GM18520 (cell line): ENCODE measurements around the gene ARID5B.
"Not testable (repeated sequence)": the region's sequence is repeated elsewhere in the genome, so short reads cannot be mapped to it uniquely, and the experiment has no call there.

Source experiments
- ATAC-seq: cut with Tn5 transposase; IDR thresholded peaks from one replicate; pipeline ENCODE4 v1.9.1; 2021; ENCODE audit not compliant: unreplicated experiment

Gene ARID5B

DNA sequence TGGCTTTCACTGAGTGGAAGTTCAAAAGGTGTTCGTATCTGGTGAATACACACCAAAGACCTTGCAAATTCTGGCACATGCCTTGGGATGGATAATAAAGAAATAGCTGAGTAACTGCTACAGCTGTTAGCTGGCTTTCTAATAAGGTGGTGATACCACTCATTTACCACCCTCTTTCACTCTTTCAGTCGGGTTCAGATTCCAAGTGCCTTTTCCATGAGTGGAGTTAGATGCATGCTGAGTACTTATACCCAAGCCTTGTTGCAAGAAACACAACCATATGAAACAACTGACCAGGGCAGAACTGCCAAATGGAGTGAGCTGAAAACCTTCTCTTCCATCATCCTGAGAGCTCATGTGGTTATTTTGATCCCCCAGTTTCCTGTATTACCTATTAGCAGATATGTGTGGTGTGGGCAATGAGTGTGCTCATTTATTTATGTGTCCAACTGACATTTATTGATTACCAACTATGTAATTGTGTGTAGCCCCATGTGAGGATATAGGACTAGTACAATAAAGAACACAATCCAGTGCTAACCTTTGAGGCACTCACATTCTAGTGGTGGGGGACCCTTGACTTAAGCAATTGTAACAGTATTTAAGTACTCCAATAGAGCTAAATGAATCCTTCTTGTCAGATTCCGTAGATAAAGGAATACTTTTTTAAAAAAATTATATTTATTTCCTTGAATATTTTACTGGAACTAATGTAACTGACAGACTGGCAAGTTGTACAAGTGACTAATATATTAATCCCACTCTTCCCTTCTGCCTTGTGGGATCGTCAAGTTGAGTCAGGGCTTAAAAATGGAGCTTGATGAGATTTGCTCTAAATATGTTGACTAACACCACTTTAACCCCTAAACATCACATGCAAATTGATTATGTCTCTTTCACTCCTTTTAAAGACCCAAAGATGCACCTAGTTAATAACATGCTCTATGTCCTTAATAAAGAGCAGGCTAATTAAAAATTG is 124.7 kb downstream of the ARID5B start:
- no peak for ATAC-seq

DNA sequence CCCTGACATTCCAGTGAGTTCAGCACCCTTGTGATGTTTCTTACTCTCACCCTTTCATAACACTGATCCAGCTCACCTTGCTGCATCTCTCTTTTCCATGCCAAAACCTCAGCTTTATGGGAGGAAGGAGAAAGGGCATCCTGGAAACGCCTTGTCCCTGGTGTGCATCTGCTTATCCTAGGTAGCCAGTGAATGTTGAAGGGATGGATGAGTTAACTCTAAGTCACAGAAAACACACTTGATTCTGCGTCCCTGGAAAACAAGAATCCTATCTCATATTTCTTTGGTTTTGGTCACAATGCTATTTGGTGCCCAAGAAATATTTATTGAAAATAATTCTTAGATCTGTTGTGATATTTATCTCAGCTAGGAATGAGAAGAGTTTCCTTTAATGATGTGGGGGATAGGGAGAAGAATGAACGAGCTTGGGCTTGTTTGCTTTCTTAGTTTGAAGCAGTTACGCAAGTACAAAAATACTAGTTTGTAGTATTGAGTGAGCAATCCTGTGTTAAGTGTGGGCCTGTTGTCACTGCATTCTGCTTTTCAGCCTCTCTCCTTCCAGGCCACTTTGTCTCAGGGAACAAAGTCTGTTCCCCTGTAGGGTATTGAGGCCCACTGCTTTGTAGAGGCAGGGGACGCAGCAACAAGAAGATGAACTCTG is 126.5 kb downstream of the ARID5B start:
- no peak for ATAC-seq

DNA sequence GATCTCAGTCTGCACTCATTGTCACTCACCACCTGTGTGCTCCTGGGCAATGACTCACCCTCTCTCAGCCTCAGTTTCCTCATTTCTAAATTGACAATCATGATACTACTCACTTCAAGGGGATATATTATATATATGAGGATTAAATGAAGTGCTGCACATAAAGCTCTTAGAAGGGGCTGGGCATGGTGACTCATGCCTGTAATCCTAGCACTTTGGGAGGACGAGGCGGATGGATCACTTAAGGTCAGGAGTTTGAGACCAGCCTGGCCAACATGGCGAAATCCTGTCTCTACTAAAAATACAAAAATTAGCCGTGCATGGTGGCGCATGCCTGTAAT is 127.0 kb downstream of the ARID5B start:
- ATAC-seq: not testable (repeated sequence)

DNA sequence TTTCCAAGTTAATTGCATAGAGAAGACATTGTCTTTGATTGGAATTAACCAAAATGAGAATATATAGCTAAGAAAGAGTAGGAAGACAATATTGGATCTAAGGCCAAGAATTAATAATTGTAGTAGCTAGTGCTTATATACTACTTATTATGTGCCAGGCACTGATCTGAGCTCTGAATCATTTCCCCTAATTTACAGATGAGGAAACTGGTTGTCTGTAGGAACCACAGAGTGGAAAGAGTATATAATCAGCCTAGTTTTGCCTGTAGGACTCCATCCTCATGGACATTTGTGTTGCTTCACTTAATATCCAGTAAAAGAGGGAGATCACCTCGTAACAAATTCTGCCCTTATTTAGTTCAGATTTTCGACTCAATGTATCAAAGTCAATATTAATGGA is 127.9 kb downstream of the ARID5B start:
- ATAC-seq: no peak

DNA sequence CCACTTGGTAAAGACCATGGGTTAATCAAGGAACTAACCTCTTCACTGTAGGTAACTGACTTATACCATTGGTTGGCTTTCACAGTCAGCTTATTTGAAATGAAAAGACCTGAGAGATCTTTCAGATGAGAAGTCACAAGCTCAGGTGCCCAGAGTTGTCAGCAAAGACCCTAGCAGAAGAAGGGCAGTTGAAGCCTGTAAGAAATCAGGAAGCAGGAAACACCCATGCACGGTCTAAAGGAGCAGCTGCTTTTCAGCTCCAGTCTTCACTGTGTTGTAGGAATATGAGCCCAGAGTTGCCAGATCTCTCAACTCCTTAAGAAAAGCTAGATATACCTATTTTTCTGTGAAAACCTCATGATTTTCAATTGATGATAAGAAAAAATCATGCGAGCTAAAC is 130.0 kb downstream of the ARID5B start:
- ATAC-seq: no peak

DNA sequence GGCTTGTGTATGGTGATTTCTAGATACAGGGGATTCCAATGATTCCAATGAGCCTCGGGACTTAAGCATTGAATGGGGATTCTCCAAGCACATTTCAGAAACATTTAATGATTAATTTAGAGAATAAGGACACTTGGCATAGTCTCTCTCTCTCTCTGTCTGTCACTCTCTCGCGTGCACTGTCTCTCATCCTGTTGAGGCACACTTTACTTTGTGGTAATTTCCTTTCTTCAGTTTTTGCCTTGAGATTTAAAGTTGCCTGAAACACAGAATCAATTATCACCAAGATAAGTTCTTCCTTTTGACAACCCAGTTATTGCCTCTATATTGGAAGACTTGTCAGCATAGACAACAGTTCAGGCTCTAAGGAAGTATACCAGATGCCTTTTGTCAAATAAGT is 131.6 kb downstream of the ARID5B start:
- ATAC-seq: no peak

DNA sequence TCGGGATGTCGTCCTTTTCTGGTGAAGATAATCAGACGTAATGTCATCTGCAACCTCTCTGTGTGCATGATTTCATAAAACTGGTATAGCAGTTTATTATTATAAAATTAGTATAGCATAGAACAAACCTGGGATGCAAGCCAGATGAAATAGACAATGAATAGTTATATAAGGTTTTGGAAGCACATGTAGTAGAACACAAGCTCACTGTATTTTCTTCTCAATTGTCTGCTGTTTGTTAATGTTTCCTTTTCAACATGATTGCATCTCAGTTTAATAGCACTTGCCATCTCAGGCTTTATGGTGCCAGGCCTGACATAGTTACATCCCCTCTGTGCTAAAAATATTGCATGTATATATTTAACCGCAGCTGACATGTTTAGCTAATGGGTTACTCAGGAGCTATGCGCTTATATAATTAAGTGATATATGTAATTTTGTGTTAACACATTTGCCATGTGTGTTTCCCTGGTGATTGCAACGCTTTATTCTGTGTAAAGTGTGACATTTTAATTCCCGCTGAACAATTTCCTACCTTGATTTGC is 132.7 kb downstream of the ARID5B start:
- no peak for ATAC-seq

DNA sequence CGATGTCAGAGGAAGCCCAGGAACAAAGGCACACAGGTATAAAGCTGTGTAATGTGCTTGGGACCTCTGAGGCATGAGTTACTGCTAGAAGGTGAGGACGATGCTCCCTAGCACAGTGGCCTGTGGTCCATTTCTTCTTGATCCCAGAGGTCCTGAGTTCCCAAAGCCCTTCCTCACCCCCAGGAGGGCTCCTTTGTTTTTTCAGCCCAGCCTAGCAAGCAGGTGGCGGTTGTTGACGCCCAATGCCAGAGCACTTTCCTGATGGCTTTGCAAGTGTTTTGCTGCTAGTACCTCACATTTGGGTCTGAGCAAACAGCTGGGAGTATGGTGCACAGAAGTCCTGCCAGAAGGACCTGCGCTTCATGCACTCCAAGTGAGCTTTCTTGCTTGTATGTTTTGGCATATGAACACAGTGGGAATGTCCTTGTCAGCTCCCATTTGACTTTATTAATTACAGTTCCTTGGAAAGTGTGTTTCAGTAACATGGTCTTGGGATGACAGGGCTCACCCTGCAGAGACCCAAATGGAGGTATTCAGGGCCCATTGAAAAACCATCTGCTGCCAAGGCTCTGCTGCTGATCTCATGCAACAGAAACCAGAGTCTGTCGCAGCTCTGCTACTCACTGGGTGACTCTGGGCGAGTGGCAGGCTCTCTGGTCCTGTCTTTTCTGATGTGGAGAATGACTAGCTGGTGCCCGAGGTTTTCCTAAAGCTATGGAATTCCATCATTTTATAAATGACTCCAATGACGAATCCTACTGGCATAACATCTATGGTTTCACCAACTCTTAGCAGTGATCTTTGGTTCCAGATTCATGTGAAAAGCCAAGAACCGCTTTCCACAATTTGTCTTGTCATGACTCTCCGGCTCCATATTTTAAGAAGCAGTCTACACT is 134.9 kb downstream of the ARID5B start:
- no peak for ATAC-seq

DNA sequence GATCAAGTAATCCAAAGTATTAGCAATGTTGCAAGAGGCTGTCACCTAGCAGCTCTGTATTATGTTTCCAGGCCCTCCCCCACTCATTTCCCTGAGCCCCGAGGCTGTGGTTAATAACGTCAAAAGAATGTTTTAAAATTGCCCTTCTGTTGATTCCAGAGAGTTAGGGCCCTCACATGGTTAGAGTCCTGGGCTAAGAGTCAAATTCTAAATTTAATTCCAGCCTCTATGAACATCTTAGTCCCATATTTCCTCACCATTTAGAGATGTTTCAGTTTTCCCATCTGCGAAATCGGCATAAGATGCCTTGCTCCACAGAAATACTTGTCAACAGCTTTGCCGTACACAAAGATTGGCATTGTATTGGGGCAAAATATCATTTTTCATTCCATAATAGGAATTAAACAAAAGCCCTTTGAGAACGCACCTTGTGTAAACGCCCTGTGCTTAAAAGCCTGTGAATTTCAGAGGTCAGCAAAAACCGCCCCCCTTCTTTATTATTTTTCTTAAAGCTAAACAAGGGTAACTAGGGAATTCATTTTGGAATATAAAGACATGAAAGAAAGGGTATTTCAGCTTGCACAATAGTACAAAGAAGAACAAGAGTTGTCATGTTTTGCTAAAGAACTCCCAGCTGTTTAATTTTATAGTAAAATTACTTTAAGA is 135.8 kb downstream of the ARID5B start:
- no peak for ATAC-seq

DNA sequence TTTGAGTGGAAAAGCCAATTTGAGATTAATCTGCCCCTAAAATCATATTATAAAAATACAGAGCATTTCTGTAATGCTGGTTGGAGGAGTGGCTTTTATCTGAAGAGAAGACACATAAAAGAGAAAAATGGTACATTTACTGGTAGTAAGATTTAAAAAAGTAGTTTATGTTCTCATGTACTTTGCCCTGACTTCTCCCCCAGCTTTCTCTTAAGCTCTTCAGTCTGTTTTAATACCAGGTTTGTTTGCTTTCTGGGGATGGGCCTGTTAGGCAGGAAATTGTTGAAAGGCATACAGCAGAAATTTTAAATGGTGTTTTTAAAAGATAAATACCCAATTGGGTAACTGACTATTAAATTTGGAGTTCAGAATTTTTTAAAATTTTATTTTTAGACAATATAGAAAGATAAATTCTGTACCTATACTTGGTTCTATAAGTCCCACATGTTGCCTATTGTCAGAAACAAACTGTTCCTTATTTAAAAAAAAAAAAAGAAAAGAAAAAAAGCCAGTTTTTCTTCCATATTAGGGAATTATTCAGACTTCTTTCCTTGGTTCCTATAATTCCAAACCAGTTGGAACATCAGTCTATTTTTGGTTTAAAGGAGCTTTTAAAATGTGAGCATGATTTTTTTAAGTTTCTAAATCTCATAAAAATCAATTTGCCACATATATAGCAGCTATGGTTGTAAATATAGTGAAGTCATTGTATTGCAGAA is 136.6 kb downstream of the ARID5B start:
- no peak for ATAC-seq

DNA sequence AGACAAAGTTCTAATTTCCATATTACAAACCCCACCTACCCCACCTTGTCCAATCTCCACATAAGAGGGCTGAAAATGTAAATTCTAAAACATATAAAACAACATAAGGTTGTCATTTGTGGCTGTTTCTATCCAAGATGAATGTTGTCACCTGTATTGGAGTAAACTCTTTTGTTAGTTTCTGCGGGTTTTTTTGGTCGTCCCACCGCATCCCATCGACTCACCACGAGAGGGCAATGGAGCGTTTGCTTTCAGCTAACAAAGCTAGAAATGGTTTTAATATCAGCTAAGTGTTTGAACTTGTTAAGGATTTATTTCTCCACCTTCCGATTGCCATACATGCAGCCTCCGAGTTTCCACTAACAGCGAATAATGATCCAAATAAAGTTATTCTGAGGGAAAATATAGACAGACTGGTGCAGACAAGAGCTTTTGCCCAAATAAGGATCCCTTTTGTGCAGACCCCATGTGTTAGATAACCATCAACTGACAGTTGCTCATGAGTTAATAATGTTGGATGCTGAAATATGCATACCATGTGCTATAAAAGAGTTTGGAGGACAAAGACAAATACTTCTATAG is 137.2 kb downstream of the ARID5B start:
- peak; percentile 27 for ATAC-seq

DNA sequence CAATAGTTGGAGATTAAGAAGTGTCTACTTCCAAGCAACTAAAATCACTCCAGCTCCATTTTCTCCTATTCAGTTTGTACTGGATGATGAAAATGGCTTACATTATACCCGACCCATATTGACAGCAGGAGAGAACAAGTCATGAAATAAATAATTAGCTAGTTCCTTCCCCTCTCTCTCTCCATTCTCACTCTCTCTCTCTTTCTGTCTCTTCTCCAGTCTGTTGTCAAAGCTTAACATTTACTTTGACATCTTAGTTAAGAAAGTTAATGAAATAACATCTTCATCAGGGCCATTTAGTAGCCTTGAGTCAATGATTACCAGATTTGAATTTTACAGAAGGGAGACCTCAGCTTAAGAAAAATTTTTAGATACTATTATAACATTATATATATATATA is 138.5 kb downstream of the ARID5B start:
- no peak for ATAC-seq

DNA sequence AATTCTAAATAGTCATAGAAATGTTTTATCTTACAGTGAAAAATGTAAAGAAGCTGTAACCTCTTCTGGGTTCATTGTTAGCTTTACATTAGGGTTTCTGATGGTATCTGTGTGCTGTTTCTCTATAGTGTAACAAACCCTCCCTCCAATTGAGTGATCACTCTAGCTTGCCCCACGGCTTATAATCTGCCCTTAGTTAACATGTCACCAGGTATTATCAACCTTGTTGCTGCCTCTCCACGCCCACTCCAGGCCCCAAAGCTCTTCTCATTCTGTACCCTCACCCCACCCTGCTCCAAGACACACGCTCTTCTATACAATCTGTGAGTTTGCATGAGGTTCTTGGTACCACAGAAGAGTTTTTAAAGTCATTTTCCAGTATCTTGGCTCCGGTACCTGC is 139.4 kb downstream of the ARID5B start:
- no peak for ATAC-seq

DNA sequence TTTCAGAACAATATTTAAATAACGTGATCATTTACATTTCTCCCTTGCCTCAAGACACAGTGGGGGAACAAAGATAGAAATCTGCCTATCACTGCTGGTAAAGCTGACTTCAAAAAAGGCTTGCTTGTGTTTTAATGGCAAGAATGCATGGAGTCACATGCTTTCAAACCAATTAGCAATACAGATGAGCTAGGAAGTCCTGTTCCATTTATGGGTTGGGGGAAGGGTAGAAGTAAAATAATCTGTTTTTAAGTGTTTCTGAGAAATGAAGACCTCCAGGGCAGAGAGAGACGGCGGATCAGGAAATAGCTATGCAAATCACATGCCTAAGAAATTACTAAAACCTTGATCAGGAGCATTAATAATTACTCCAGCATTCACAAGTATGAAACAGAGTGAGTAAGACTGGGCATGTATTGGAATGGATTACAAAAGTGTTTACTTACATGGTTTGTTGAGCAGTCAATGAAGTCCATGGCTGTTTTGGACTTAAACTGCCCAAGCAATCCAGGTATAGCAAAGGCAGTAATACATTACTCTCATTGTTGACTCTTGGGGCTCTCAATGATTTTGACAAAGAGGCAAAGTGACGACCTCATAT is 142.0 kb downstream of the ARID5B start:
- no peak for ATAC-seq

DNA sequence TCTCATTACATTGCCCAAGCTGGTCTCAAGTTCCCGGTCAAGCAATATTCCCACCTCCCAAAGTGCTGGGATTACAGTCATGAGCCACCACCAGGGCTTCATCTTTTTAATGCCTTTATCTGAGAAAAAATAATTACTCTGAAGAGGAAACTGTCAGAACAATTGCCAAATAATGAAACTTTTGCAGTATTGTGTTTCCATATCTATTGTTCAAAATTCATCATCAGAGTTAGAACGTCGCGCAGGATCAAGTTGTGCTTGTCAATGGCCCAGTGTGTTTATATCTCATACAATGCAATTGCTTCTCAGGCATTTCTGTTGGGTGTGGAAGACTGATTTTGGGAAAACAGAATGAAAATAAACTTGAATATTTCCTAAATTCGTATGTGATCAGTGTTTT is 143.1 kb downstream of the ARID5B start:
- no peak for ATAC-seq

DNA sequence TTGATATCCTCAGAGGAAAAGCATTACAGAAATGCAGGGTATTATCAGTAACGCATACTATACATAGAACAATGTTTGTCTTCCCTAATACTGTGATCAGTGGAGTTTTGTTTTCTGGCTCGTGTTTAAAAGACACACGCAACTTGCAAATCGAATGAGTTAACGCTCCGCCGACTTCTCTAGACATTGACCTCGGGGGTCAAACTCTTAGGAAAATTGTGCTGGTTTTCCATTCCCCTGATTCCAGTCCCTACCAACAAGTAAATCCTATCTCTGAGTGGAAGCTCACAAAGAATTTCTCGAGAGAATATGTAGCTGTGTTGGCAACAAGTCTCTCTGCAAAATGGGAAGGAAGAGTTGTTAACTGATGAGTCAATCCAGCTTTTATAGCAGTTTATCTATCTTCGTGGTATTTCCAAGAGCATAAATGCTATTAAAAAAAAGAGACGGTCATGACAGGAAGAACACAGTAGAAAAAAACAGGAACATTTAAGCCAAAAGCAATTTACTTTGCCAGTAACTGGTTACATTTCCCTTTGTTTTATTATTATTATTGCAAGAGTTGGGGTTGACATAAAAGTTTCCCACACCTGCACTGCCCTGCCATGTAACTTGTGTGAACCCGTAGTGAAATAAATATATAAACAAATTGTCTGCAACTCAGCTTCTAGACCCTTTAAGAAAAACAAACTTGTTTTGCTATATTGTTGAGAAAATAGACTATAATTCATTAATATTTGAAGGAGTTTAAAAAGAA is 144.4 kb downstream of the ARID5B start:
- no peak for ATAC-seq

DNA sequence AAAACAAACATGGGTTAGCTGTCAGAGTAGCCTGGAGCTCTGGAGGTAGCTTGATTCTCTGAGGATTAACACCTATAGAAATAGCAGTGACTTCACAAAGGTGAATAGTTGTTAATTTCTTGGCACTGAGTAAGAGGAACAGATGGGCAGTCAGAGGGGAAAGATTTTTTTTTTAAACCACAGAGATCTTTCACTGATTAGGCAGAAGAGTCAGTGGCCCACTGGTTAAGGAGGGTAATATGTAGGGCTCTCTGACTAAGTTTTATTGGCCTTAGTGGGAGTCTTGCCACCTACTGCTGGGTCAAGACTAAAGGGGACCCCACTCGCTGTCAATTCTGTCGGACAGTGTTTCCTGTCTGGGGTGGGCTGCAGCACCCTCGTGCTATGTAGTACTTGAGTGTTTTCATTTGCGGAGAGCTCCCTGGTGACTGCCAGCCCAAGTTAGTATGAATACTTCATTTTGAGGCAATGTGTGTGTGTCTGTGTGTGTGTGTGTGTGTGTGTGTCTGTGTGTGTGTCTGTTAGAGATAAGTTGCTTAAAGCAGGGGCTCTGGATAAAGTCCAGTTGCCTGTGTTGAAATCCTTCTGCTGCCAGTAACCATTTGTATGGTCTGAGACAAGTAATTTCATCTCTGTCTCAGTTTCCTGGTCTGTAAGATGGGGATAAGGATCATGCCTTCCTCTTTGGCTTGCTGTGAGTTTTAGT is 145.2 kb downstream of the ARID5B start:
- ATAC-seq: peak; percentile 38
